ENCODE data around the gene MARK3. TPM values are rescaled to one million over a fixed set of nuclear protein-coding genes. Genes with fewer than 3 reads are reported as not detected.

MARK3 gene
- total RNA-seq, 1 experiment from 2014 or later, result 189 TPM

GRCh38 chr14:103366741-103367140, 18.5 kb upstream of the MARK3 start:
- H3K36me3 ChIP-seq (ENCODE audit: low read depth), result peaks cover 13% of the 10 kb centered on the region; the same call in 1 of the 2 replicates
- no peak overlapping the region for H3K27ac ChIP-seq
- peaks cover 31% of the 10 kb centered on the region for H3K9me3 ChIP-seq (ENCODE audit: insufficient read depth, low read depth)
- no peaks in the 10 kb centered on the region for H3K79me2 ChIP-seq (ENCODE audit: low read depth)
- H3K9me2 ChIP-seq (ENCODE audit: insufficient read depth), result no peaks in the 10 kb centered on the region
- ChIA-PET POLR2A (ENCODE audit: unreplicated experiment) (no interaction called here), CTCF (no interaction called here)
- DNase-seq, result no peak
- H3F3A ChIP-seq (ENCODE audit: insufficient read depth, low read depth), result peaks cover 24% of the 10 kb centered on the region
- H3K4me1 ChIP-seq (replicated peaks; ENCODE audit: insufficient read depth), result peaks cover 11% of the 10 kb centered on the region
- intact Hi-C loops (cut with micrococcal nuclease; ENCODE audit: unreplicated experiment), result no loop called here
- no peak overlapping the region for H2AFZ ChIP-seq
- no TSS peak for BruUV-seq (replicated peaks)
- TF ChIP-seq EZH2 (IDR thresholded peaks at IDR 0.05; ENCODE audit: low read depth) (no peak), CTCF (conservative IDR thresholded peaks at IDR 0.05) (no peak)
- H3K27me3 ChIP-seq (ENCODE audit: insufficient read depth, low read depth), result no peaks in the 10 kb centered on the region
- no peak overlapping the region for H3K4me2 ChIP-seq
- no peak overlapping the region for H3K4me3 ChIP-seq
- no peaks in the 10 kb centered on the region for H4K20me1 ChIP-seq (ENCODE audit: insufficient read depth)

GRCh38 chr14:103367995-103368394, 17.2 kb upstream of the MARK3 start:
- TF ChIP-seq EZH2 (IDR thresholded peaks at IDR 0.05; ENCODE audit: low read depth), result no peak
- no peak for TF ChIP-seq CTCF (conservative IDR thresholded peaks at IDR 0.05)
- no peak overlapping the region for H3K4me2 ChIP-seq
- H3F3A ChIP-seq (ENCODE audit: insufficient read depth, low read depth), result peaks cover 24% of the 10 kb centered on the region
- CTCF ChIA-PET, result no interaction called here
- H3K9me3 ChIP-seq (ENCODE audit: insufficient read depth, low read depth), result peaks cover 21% of the 10 kb centered on the region
- no peak overlapping the region for H3K4me3 ChIP-seq
- intact Hi-C loops (cut with micrococcal nuclease; ENCODE audit: unreplicated experiment), result no loop called here
- no TSS peak for BruUV-seq (replicated peaks)
- H3K79me2 ChIP-seq (ENCODE audit: low read depth), result no peaks in the 10 kb centered on the region
- H3K36me3 ChIP-seq (ENCODE audit: low read depth), result 0 out of 2 replicates have a peak, but pooled peaks cover 9% of the 10 kb centered on the region
- no peaks in the 10 kb centered on the region for H4K20me1 ChIP-seq (ENCODE audit: insufficient read depth)
- no peak overlapping the region for H2AFZ ChIP-seq
- POLR2A ChIA-PET (ENCODE audit: unreplicated experiment), result no interaction called here
- H3K4me1 ChIP-seq (replicated peaks; ENCODE audit: insufficient read depth), result peaks cover 16% of the 10 kb centered on the region
- no peaks in the 10 kb centered on the region for H3K27me3 ChIP-seq (ENCODE audit: insufficient read depth, low read depth)
- no peak for DNase-seq
- H3K27ac ChIP-seq, result no peak overlapping the region
- H3K9me2 ChIP-seq (ENCODE audit: insufficient read depth), result no peaks in the 10 kb centered on the region

- Histone ChIP-seq H4K20me1 (ENCODE audit: insufficient read depth) (no peaks in the 10 kb centered on the region), H3K9me3 (ENCODE audit: insufficient read depth, low read depth) (peaks cover 3% of the 10 kb centered on the region; the same call in 1 of the 2 replicates), H3K27ac (no peak overlapping the region), H3K79me2 (ENCODE audit: low read depth) (no peaks in the 10 kb centered on the region), H3F3A (ENCODE audit: insufficient read depth, low read depth) (peaks cover 34% of the 10 kb centered on the region), H3K4me2 (no peak overlapping the region), H3K9me2 (ENCODE audit: insufficient read depth) (no peaks in the 10 kb centered on the region), H2AFZ (no peak overlapping the region), H3K27me3 (ENCODE audit: insufficient read depth, low read depth) (no peaks in the 10 kb centered on the region), H3K36me3 (ENCODE audit: low read depth) (no peaks in the 10 kb centered on the region), H3K4me1 (replicated peaks; ENCODE audit: insufficient read depth) (peaks cover 23% of the 10 kb centered on the region), H3K4me3 (no peak overlapping the region)
- ChIA-PET CTCF (interaction anchor here (0.6 kb wide), 2 partner anchors 12 to 188 kb away, joined by 4 read pairs; no protein-coding TSS in a partner anchor), POLR2A (ENCODE audit: unreplicated experiment) (interaction anchor here (0.7 kb wide), 1 partner anchor 313 kb away, joined by 3 read pairs; no protein-coding TSS in a partner anchor)
- TF ChIP-seq CTCF (conservative IDR thresholded peaks at IDR 0.05), result no peak
- TF ChIP-seq EZH2 (IDR thresholded peaks at IDR 0.05; ENCODE audit: low read depth), result no peak
- DNase-seq, result no peak
- intact Hi-C loops (cut with micrococcal nuclease; ENCODE audit: unreplicated experiment), result no loop called here
- BruUV-seq (replicated peaks), result no TSS peak
These were observed 15.1 kb upstream of the MARK3 start for GRCh38 chr14:103370087-103370486.

All from PC-9 (cell line).